ENCODE data around the gene GPHN.

- TF ChIP-seq, protein P1, sequence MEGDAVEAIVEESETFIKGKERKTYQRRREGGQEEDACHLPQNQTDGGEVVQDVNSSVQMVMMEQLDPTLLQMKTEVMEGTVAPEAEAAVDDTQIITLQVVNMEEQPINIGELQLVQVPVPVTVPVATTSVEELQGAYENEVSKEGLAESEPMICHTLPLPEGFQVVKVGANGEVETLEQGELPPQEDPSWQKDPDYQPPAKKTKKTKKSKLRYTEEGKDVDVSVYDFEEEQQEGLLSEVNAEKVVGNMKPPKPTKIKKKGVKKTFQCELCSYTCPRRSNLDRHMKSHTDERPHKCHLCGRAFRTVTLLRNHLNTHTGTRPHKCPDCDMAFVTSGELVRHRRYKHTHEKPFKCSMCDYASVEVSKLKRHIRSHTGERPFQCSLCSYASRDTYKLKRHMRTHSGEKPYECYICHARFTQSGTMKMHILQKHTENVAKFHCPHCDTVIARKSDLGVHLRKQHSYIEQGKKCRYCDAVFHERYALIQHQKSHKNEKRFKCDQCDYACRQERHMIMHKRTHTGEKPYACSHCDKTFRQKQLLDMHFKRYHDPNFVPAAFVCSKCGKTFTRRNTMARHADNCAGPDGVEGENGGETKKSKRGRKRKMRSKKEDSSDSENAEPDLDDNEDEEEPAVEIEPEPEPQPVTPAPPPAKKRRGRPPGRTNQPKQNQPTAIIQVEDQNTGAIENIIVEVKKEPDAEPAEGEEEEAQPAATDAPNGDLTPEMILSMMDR (IDR thresholded peaks at IDR 0.05), result no peak
- TF ChIP-seq POLR2A (IDR thresholded peaks at IDR 0.05), result no peak
These were observed 115.9 kb downstream of the GPHN start for GRCh38 chr14:66623838-66624237.

All from right lobe of liver (tissue), 4 donors.